Vagina (tissue), 2 donors: ENCODE results near the gene L3MBTL4. TPM values are rescaled to one million over a fixed set of nuclear protein-coding genes. Genes with fewer than 3 reads are reported as not detected.

Experiments used
- DNase-seq, 2 donors: peaks; one replicate each; pipeline ENCODE4 v3.0.0-alpha.2; 2017; ENCODE audit errors: extremely low spot score in 2 of 2
- H3K27ac ChIP-seq: fragments of 200-600 bp; sonication (generic); one replicate; pipeline ENCODE4 v1.5.1; 2019
- H3K27me3 ChIP-seq: fragments of 200-600 bp; sonication (generic); one replicate; pipeline ENCODE4 v1.5.1; 2019
- H3K36me3 ChIP-seq, 2 donors: fragments of 200-600 bp; sonication (generic); one replicate each; pipeline ENCODE4 v1.5.1; 2017 to 2019
- H3K4me1 ChIP-seq: fragments of 200-600 bp; sonication (generic); one replicate; pipeline ENCODE4 v1.5.1; 2019
- H3K4me3 ChIP-seq, 2 donors: fragments of 200-600 bp; sonication (generic); 1 replicate in 1 of 2; 2 replicates in 1 of 2; pipeline ENCODE4 v1.5.1; 2016 to 2019
- H3K9me3 ChIP-seq: fragments of 200-600 bp; sonication (generic); one replicate; pipeline ENCODE4 v1.5.1; 2019
- POLR2A ChIP-seq, 2 donors: fragments of 450-650 bp; IDR thresholded peaks; one replicate each; pipeline ENCODE4 v1.6.1; 2017; ENCODE audit warnings: antibody characterized with exemption in 2 of 2, mild to moderate bottlenecking in 2 of 2, moderate library complexity in 2 of 2
- POLR2AphosphoS5 ChIP-seq, 2 donors: sonication (generic); formaldehyde crosslinking; IDR thresholded peaks; one replicate each; pipeline ENCODE4 v1.9.0; 2017; ENCODE audit warnings: antibody characterized with exemption in 2 of 2, mild to moderate bottlenecking in 2 of 2, low read depth in 1 of 2; ENCODE audit not compliant: insufficient read depth in 1 of 2
- intact Hi-C: fragments of 100-400 bp; cut with DNase I; formaldehyde crosslinking; loops from one replicate; pipeline ENCODE4 v1.15.1; 2023
- total RNA-seq: library from RNA; depleted of rRNA; stranded (reverse); fragments of >200 nt; gene quantifications from one replicate; pipeline ENCODE4 v1.2.3, GENCODE V29; 2016
- TF ChIP-seq, protein P1 (sequence below), 3 experiments: fragments of 450-650 bp in 2 of 3; fragments of 200-600 bp in 1 of 3; sonication (generic) in 1 of 3; IDR thresholded peaks; one replicate each; pipeline ENCODE4 v1.5.1; 2017 to 2019; ENCODE audit warnings: antibody characterized with exemption in 3 of 3, mild to moderate bottlenecking in 2 of 3, moderate library complexity in 2 of 3

Gene L3MBTL4
- total RNA-seq, 1 donor from 2014 or later, result 9.6 TPM

DNA sequence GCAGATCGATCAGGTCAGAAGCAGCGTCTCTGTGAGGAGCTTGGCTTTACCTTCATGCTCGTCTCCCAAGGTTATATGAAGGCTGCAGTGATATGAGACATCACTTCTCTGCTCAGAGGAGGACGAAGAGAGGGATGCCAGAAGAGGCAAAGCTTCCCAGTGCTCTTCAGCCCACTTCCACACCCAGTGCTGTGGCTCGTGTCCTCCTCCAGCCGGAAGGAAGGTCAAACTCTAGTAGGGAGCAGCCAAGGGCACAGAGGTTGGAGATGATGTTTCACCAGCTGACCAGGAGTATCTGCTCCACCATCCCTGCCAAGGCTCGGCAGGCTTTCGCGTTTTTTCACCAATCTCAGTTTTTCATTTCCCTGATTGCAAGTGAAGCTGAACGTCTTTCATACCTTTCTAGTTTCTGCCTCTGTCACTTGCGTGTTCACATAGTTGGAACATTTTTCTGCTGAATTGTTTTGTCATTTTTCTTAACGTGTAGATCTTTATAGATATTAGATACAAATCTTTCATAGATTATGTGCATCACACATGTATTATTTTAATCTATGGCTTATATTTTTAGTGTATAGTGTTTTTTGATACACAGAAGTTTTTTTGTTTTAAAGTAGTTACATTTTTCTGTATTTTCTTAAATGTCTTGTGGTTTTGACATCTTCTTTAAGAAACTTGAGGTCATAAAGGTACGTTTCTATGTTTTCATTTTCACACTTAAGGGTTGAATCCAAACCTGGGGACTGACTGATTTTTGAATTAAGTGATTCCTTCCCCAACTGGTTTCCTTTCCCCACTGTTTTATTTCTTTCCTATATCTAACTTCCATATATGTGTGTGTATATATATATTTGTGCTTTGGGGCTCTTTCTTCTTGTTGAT lies 23.5 kb upstream of the L3MBTL4 start:
- Histone ChIP-seq H3K27ac (no peak overlapping the region), H3K27me3 (no peaks in the 10 kb centered on the region), H3K4me3 (no peak overlapping the region), H3K9me3 (no peaks in the 10 kb centered on the region), H3K4me1 (no peaks in the 10 kb centered on the region), H3K36me3 (no peaks in the 10 kb centered on the region)
- intact Hi-C loops, result no loop called here
- TF ChIP-seq, protein P1, sequence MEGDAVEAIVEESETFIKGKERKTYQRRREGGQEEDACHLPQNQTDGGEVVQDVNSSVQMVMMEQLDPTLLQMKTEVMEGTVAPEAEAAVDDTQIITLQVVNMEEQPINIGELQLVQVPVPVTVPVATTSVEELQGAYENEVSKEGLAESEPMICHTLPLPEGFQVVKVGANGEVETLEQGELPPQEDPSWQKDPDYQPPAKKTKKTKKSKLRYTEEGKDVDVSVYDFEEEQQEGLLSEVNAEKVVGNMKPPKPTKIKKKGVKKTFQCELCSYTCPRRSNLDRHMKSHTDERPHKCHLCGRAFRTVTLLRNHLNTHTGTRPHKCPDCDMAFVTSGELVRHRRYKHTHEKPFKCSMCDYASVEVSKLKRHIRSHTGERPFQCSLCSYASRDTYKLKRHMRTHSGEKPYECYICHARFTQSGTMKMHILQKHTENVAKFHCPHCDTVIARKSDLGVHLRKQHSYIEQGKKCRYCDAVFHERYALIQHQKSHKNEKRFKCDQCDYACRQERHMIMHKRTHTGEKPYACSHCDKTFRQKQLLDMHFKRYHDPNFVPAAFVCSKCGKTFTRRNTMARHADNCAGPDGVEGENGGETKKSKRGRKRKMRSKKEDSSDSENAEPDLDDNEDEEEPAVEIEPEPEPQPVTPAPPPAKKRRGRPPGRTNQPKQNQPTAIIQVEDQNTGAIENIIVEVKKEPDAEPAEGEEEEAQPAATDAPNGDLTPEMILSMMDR (IDR thresholded peaks at IDR 0.05), result no peak
- TF ChIP-seq POLR2AphosphoS5 (IDR thresholded peaks at IDR 0.05; ENCODE audit: insufficient read depth in 1 of 2, low read depth in 1 of 2), result no peak
- TF ChIP-seq POLR2A (IDR thresholded peaks at IDR 0.05), result no peak
- DNase-seq, result no peak

DNA sequence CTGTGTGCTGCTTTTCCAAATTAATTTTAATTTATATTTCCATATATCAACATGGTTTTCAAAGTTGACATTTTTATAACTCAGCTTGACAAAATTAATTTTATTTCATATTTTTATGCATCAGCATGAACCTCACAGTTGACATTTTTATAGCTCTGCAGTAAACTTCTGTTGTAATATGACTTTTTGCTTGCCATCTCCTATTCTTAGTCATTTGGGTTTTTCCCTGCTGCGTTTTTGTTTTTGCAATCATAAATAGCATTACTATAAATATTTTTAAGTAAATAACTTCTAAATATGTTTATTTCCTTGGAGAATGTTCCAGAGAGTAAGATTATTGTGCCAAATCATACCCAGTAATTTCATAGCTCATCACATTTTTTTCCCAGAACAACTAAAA lies 21.0 kb upstream of the L3MBTL4 start:
- H3K4me1 ChIP-seq, result no peaks in the 10 kb centered on the region
- H3K4me3 ChIP-seq, result no peak overlapping the region
- intact Hi-C loops, result no loop called here
- no peak overlapping the region for H3K27ac ChIP-seq
- no peaks in the 10 kb centered on the region for H3K9me3 ChIP-seq
- TF ChIP-seq, protein P1 (IDR thresholded peaks at IDR 0.05), result no peak
- TF ChIP-seq POLR2AphosphoS5 (IDR thresholded peaks at IDR 0.05; ENCODE audit: insufficient read depth in 1 of 2, low read depth in 1 of 2) (no peak), POLR2A (IDR thresholded peaks at IDR 0.05) (no peak)
- H3K27me3 ChIP-seq, result no peaks in the 10 kb centered on the region
- DNase-seq, result no peak
- no peaks in the 10 kb centered on the region for H3K36me3 ChIP-seq

DNA sequence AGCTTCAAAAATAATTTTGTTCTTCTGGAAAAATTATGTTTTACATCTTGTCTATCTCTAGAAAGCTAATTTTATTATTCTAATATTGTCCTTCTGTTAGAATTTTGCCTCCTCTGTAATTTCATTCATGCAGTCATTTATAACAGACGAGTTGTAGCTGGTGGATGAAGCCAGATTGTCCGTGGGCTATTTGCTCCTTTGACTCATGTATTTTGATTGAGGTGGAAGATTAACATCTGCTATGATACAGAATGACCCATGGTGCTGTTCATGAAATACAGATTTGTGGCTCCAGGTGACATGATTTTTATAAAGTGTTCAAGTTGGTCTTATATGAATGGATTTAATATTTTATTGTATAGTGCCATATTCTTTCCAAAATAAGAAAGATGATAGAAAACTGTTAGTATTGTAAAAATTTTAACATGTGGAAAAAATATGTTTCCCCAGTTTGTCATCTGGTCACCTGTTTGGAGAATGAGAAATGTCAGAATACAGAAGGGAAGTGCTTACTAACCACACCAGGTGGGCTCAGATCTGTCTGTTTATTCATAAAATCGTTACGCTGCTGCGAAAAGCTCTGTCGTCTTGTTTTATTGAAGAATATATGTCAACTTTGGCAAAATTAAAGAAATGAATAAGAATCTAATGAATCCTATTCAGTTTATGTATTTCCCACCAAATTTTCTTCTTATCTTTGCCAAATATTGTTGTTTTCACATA lies 20.4 kb upstream of the L3MBTL4 start:
- H3K27me3 ChIP-seq, result no peaks in the 10 kb centered on the region
- TF ChIP-seq POLR2AphosphoS5 (IDR thresholded peaks at IDR 0.05; ENCODE audit: insufficient read depth in 1 of 2, low read depth in 1 of 2), result no peak
- TF ChIP-seq, protein P1 (IDR thresholded peaks at IDR 0.05), result no peak
- TF ChIP-seq POLR2A (IDR thresholded peaks at IDR 0.05), result no peak
- intact Hi-C loops, result no loop called here
- H3K9me3 ChIP-seq, result no peaks in the 10 kb centered on the region
- no peak overlapping the region for H3K4me3 ChIP-seq
- no peak for DNase-seq
- no peaks in the 10 kb centered on the region for H3K4me1 ChIP-seq
- H3K27ac ChIP-seq, result no peak overlapping the region
- H3K36me3 ChIP-seq, result no peaks in the 10 kb centered on the region

DNA sequence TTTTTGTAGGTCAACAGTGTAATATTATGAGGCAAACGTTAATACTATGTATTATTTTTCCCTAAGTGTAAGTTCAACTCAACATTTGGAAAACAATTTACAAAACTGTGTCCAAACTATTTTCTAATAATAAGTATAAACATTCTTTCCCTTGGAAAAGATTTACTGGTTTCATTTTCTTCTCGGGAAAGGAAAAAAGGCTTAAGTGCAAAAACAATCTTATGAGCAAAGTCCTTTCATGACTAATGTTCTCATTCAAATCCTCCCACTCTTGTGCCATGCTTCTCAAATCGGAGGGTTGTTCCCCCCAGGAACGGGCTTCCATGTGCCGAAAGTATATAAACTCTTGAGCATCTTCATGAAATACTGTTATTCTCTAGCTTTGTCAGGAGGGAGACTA lies 19.8 kb upstream of the L3MBTL4 start:
- DNase-seq, result no peak
- Histone ChIP-seq H3K9me3 (no peaks in the 10 kb centered on the region), H3K36me3 (no peaks in the 10 kb centered on the region), H3K27me3 (no peaks in the 10 kb centered on the region), H3K27ac (no peak overlapping the region), H3K4me3 (no peak overlapping the region), H3K4me1 (no peaks in the 10 kb centered on the region)
- intact Hi-C loops, result no loop called here
- TF ChIP-seq, protein P1 (IDR thresholded peaks at IDR 0.05), result no peak
- TF ChIP-seq POLR2A (IDR thresholded peaks at IDR 0.05) (no peak), POLR2AphosphoS5 (IDR thresholded peaks at IDR 0.05; ENCODE audit: insufficient read depth in 1 of 2, low read depth in 1 of 2) (no peak)
